Brain microvascular endothelial cell (primary cell): ENCODE results near the gene PCDHB2.
"Not testable (repeated sequence)": the region's sequence is repeated elsewhere in the genome, so short reads cannot be mapped to it uniquely, and the experiment has no call there.

Experiments
- DNase-seq: peaks from one replicate; pipeline ENCODE4 v3.0.0-alpha.2; 2020
- H3K27ac ChIP-seq: fragments of 250-450 bp; sonication (Bioruptor Pico); 2 replicates; pipeline ENCODE4 v1.5.1; 2020; ENCODE audit warnings: mild to moderate bottlenecking, moderate library complexity
- H3K27me3 ChIP-seq: fragments of 250-450 bp; sonication (Bioruptor Pico); replicated peaks from 2 replicates; pipeline ENCODE4 v1.5.1; 2020; ENCODE audit warnings: mild to moderate bottlenecking
- H3K36me3 ChIP-seq: fragments of 250-450 bp; sonication (Bioruptor Pico); replicated peaks from 2 replicates; pipeline ENCODE4 v1.5.1; 2020; ENCODE audit warnings: mild to moderate bottlenecking
- H3K4me3 ChIP-seq: 2 replicates; pipeline ENCODE4 v1.5.1; 2011; ENCODE audit warnings: low read depth, mild to moderate bottlenecking, control low read depth, low read length, moderate library complexity
- in situ Hi-C: cut with HindIII; loops from 2 replicates; pipeline ENCODE4 v1.10.0; 2017; ENCODE audit warnings: low sequenced_read_pairs, low pct_ligation_motif_present
- TF ChIP-seq, protein P1 (sequence below): IDR thresholded peaks from 2 replicates; pipeline ENCODE4 v1.5.1; 2011; ENCODE audit warnings: low read depth, mild to moderate bottlenecking, moderate library complexity, low read length, control low read depth, inconsistent platforms; ENCODE audit errors: missing control alignments

Gene PCDHB2

DNA sequence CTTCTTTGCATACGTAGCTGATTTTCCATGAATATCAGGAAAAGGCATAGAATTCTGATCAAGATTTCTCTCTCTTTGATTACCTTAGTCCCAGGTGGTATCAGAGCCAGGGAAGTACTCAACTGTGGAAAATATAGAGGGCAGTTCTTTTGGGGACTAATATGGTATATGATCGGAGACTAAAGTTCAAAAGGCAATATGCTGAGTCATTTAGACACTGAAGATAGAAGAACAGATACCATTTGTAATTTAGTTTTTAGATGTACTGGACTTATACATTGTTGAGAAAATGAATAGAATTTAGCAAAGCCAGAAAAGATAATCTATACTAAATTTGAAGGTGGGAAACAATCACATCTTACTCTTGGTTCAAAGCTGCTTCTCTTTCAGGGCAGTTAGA, 10.9 kb downstream of the PCDHB2 start:
- no peaks in the 10 kb centered on the region for H3K36me3 ChIP-seq
- H3K27ac ChIP-seq: no peak overlapping the region
- no peak for DNase-seq
- H3K27me3 ChIP-seq: no peaks in the 10 kb centered on the region
- TF ChIP-seq, protein P1, sequence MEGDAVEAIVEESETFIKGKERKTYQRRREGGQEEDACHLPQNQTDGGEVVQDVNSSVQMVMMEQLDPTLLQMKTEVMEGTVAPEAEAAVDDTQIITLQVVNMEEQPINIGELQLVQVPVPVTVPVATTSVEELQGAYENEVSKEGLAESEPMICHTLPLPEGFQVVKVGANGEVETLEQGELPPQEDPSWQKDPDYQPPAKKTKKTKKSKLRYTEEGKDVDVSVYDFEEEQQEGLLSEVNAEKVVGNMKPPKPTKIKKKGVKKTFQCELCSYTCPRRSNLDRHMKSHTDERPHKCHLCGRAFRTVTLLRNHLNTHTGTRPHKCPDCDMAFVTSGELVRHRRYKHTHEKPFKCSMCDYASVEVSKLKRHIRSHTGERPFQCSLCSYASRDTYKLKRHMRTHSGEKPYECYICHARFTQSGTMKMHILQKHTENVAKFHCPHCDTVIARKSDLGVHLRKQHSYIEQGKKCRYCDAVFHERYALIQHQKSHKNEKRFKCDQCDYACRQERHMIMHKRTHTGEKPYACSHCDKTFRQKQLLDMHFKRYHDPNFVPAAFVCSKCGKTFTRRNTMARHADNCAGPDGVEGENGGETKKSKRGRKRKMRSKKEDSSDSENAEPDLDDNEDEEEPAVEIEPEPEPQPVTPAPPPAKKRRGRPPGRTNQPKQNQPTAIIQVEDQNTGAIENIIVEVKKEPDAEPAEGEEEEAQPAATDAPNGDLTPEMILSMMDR: no peak
- in situ Hi-C loops: no loop called here
- no peak overlapping the region for H3K4me3 ChIP-seq

DNA sequence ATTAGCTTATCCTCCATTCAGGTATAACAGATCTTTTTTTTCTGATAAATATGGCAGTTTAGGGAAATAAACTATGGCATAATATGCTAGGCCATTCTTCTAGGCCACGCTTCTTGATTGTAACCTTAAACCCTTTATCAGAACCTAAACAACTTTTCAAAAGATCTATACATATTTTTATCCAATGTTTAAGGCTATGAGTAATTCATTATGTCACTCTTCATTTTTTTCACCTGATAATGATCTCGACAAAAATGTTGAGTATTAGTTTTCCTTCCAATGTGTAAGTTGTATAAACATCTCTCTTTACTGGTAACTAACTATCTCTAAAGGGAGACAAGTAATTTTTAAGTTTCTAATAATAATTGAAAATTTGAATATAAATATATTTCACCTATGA, 24.8 kb downstream of the PCDHB2 start:
- in situ Hi-C loops: no loop called here
- TF ChIP-seq, protein P1: no peak
- Histone ChIP-seq H3K4me3 (no peak overlapping the region), H3K27me3 (no peaks in the 10 kb centered on the region), H3K36me3 (no peaks in the 10 kb centered on the region), H3K27ac (no peak overlapping the region)
- DNase-seq: no peak

DNA sequence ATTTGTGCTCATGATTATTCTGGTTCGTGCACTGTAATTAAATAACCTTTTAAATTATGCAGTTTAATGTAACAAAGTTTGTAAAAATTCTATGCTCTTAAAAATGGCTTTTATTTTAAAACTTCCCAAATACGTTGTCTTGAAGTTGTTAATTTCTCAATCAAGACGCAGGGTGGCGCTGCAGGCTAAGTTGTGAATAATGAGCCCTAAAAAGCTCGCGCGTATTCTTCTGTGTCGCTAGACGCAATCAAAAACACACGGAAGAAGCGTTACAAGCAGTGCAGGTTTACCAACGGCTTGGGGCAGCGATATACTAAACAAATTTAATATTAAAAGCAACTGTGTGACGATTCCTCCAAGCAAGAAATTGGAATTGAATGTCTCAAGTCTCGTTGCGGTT, 27.1 kb downstream of the PCDHB2 start, which contains the start of gene PCDHB4:
TSS of gene PCDHB4 (plus strand) at position 256 of the 400 bp plus-strand sequence. CDS start 181 bp downstream, outside the sequence.
- no peak for DNase-seq
- TF ChIP-seq, protein P1: no peak
- Histone ChIP-seq H3K36me3 (no peaks in the 10 kb centered on the region), H3K4me3 (no peak within 1 kb of the TSS), H3K27me3 (no peaks in the 10 kb centered on the region), H3K27ac (no peak within 1 kb of the TSS)
- in situ Hi-C loops: no loop called here

DNA sequence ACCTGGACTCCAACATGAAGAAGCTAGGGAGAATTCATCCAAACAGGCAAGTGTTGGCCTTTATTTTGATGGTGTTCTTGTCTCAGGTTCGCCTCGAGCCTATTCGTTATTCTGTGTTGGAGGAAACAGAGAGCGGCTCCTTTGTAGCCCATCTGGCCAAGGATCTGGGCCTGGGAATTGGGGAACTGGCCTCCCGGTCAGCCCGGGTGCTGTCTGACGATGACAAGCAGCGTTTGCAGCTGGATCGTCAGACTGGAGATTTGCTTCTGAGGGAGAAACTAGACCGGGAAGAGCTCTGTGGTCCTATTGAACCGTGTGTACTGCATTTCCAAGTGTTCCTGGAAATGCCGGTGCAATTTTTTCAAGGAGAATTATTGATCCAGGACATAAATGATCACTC, 27.6 kb downstream of the PCDHB2 start:
- in situ Hi-C loops: no loop called here

GRCh38 chr5:141123396-141124135, 29.2 kb downstream of the PCDHB2 start:
- H3K27me3 ChIP-seq, in situ Hi-C loops, DNase-seq, H3K4me3 ChIP-seq, H3K36me3 ChIP-seq, H3K27ac ChIP-seq: not testable (repeated sequence)

More for the DNA sequence above, 27.6 kb downstream of the PCDHB2 start:
- Histone ChIP-seq H3K36me3 (no peaks in the 10 kb centered on the region), H3K4me3 (no peak overlapping the region), H3K27ac (no peak overlapping the region), H3K27me3 (no peaks in the 10 kb centered on the region)
- DNase-seq: no peak
- TF ChIP-seq, protein P1: no peak

- in situ Hi-C loops: no loop called here
- Histone ChIP-seq H3K27me3 (no peaks in the 10 kb centered on the region), H3K36me3 (no peaks in the 10 kb centered on the region), H3K4me3 (no peak overlapping the region), H3K27ac (no peak overlapping the region)
- TF ChIP-seq, protein P1: no peak
- no peak for DNase-seq
These were observed 32.9 kb downstream of the PCDHB2 start for GRCh38 chr5:141127305-141127704.
